ENCODE measurements around the gene HDAC11. TPM values are rescaled to one million over a fixed set of nuclear protein-coding genes. Genes with fewer than 3 reads are reported as not detected.

HDAC11 gene
- polyA plus RNA-seq, 1 donor (not counting 4 experiments of a cell fraction or from before 2014, with no cell fraction given) = 12.6 TPM

- H3K27me3 ChIP-seq (ENCODE audit: control insufficient read depth, extremely low read depth, insufficient read depth, low read length) = no peaks in the 10 kb centered on the region
- peaks cover 6% of the 10 kb centered on the region for H3K4me1 ChIP-seq (ENCODE audit: control insufficient read depth, extremely low read depth, insufficient read depth, low read length)
- FAIRE-seq (no peak), DNase-seq (ENCODE audit: low read depth, low spot score) (no peak)
- no peak overlapping the region for H3K9ac ChIP-seq (ENCODE audit: control insufficient read depth, extremely low read depth, insufficient read depth, low read length)
- H3K9me1 ChIP-seq (ENCODE audit: control insufficient read depth, extremely low read depth, insufficient read depth, low read length) = no peaks in the 10 kb centered on the region
- no peak for TF ChIP-seq EZH2 (IDR thresholded peaks at IDR 0.05; ENCODE audit: low read length)
- TF ChIP-seq CTCF (optimal IDR thresholded peaks at IDR 0.05 in 1 of 3, IDR thresholded peaks at IDR 0.05 in 1 of 3, conservative IDR thresholded peaks at IDR 0.05 in 1 of 3; ENCODE audit: extremely low read depth in 1 of 3, insufficient read depth in 2 of 3, low read length in 3 of 3) = no peak
- no peak overlapping the region for H2AFZ ChIP-seq (ENCODE audit: control insufficient read depth, low read length)
- H3K9me3 ChIP-seq (ENCODE audit: control insufficient read depth, low read depth, low read length) = no peaks in the 10 kb centered on the region
- no peak overlapping the region for H3K4me3 ChIP-seq (ENCODE audit: control insufficient read depth in 2 of 3, extremely low read depth in 1 of 3, insufficient read depth in 2 of 3, low read depth in 1 of 3, low read length in 3 of 3)
- H3K27ac ChIP-seq (ENCODE audit: control insufficient read depth, insufficient read depth, low read length) = no peak overlapping the region
- no peaks in the 10 kb centered on the region for H4K20me1 ChIP-seq (ENCODE audit: control insufficient read depth, extremely low read depth, insufficient read depth, low read length)
- no peaks in the 10 kb centered on the region for H3K79me2 ChIP-seq (ENCODE audit: control insufficient read depth, insufficient read depth, low read length)
- dilution Hi-C loops (cut with MboI; ENCODE audit: extremely low pct_ligation_motif_present, low sequenced_read_pairs) = no loop called here
- peaks cover 0 to 6% of the 10 kb centered on the region in 2 experiments for H3K36me3 ChIP-seq (ENCODE audit: control insufficient read depth in 2 of 2, extremely low read depth in 1 of 2, insufficient read depth in 2 of 2, low read length in 2 of 2)
- H3K4me2 ChIP-seq (ENCODE audit: control insufficient read depth, extremely low read depth, insufficient read depth, low read depth, low read length) = no peak overlapping the region
These were observed 11.9 kb downstream of the HDAC11 start for GRCh38 chr3:13492048-13492447.

DNA sequence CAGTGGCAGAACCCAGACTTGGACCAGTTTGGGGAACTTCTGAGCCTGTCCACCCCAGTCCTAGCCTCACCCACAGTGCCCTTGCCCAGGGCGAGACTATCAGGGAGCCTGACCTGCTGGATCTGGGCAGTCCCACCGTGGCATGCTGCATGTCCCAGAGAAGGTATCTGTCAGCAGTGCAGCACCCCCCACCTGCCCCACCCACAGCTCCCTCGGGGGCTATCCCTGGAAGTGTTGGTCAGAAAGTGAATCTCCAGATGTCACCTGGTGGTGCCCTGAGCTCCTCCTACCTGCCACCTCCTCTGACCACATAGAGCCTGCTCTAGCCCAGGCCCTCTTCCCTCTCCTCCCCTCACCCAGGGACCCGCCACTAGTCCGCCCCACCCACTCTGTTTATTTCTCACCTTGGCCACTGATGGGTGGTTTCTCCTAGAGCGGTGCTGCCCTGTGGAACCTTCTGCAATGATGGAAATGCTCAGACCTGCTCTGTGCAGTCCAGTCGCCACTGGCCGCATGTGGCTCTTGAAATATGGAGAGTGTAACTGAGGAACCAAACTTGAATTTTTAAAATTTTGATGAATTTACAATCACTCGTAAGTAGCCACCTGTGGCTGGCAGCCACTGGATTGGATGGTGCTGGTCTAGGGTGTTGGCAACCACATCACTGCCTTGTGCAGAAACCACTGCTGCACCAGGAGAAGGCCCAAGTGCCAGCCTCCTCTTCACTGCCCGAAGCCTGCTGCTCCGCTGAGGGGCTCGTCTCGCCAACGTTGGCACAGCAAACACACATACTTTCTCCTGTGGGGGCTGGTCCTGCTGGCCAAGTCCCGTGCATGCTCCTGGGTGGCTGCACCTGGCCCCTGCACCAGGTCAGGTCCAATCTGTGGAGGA, 13.1 kb downstream of the HDAC11 start:
- Histone ChIP-seq H3K9me3 (ENCODE audit: control insufficient read depth, low read depth, low read length) (no peaks in the 10 kb centered on the region), H3K79me2 (ENCODE audit: control insufficient read depth, insufficient read depth, low read length) (no peaks in the 10 kb centered on the region), H3K27ac (ENCODE audit: control insufficient read depth, insufficient read depth, low read length) (no peak overlapping the region), H4K20me1 (ENCODE audit: control insufficient read depth, extremely low read depth, insufficient read depth, low read length) (no peaks in the 10 kb centered on the region), H3K9ac (ENCODE audit: control insufficient read depth, extremely low read depth, insufficient read depth, low read length) (no peak overlapping the region), H3K27me3 (ENCODE audit: control insufficient read depth, extremely low read depth, insufficient read depth, low read length) (no peaks in the 10 kb centered on the region), H3K4me3 (ENCODE audit: control insufficient read depth in 2 of 3, extremely low read depth in 1 of 3, insufficient read depth in 2 of 3, low read depth in 1 of 3, low read length in 3 of 3) (no peak overlapping the region), H2AFZ (ENCODE audit: control insufficient read depth, low read length) (no peak overlapping the region), H3K36me3 (ENCODE audit: control insufficient read depth in 2 of 2, extremely low read depth in 1 of 2, insufficient read depth in 2 of 2, low read length in 2 of 2) (peaks cover 0 to 6% of the 10 kb centered on the region in 2 experiments), H3K9me1 (ENCODE audit: control insufficient read depth, extremely low read depth, insufficient read depth, low read length) (no peaks in the 10 kb centered on the region), H3K4me1 (ENCODE audit: control insufficient read depth, extremely low read depth, insufficient read depth, low read length) (peaks cover 11% of the 10 kb centered on the region), H3K4me2 (ENCODE audit: control insufficient read depth, extremely low read depth, insufficient read depth, low read depth, low read length) (no peak overlapping the region)
- dilution Hi-C loops (cut with MboI; ENCODE audit: extremely low pct_ligation_motif_present, low sequenced_read_pairs) = no loop called here
- FAIRE-seq (no peak), DNase-seq (ENCODE audit: low read depth, low spot score) (no peak)
- TF ChIP-seq EZH2 (IDR thresholded peaks at IDR 0.05; ENCODE audit: low read length) (no peak), CTCF (optimal IDR thresholded peaks at IDR 0.05 in 1 of 3, IDR thresholded peaks at IDR 0.05 in 1 of 3, conservative IDR thresholded peaks at IDR 0.05 in 1 of 3; ENCODE audit: extremely low read depth in 1 of 3, insufficient read depth in 2 of 3, low read length in 3 of 3) (no peak)
